Prostate gland (tissue), 2 donors: ENCODE measurements around the gene CD79B. TPM values are rescaled to one million over a fixed set of nuclear protein-coding genes. Genes with fewer than 3 reads are reported as not detected.

Experiments
- DNase-seq: peaks from one replicate; pipeline ENCODE4 v3.0.0-alpha.2; 2019; ENCODE audit warnings: low spot score
- H3K27ac ChIP-seq, 2 donors: fragments of 200-600 bp; sonication (generic); 2 replicates each; pipeline ENCODE4 v1.5.1; 2017 to 2019
- H3K27me3 ChIP-seq: fragments of 200-600 bp; sonication (generic); replicated peaks from 2 replicates; pipeline ENCODE4 v1.5.1; 2019; ENCODE audit not compliant: insufficient read depth
- H3K36me3 ChIP-seq, 2 donors: fragments of 200-600 bp; sonication (generic); 1 replicate in 1 of 2; 2 replicates in 1 of 2; pipeline versions ENCODE4 v1.5.1 to v1.8.1; 2017 to 2019
- H3K4me1 ChIP-seq: fragments of 200-600 bp; sonication (generic); replicated peaks from 2 replicates; pipeline ENCODE4 v1.5.1; 2019
- H3K4me3 ChIP-seq, 2 donors: fragments of 200-600 bp; sonication (generic); 2 replicates each; pipeline ENCODE4 v1.5.1; 2017 to 2019
- H3K9me3 ChIP-seq: fragments of 200-600 bp; sonication (generic); 2 replicates; pipeline ENCODE4 v1.5.1; 2017
- POLR2A ChIP-seq: fragments of 450-650 bp; IDR thresholded peaks from one replicate; pipeline ENCODE4 v1.6.1; 2016; ENCODE audit warnings: antibody characterized with exemption, mild to moderate bottlenecking
- POLR2AphosphoS5 ChIP-seq: sonication (generic); formaldehyde crosslinking; IDR thresholded peaks from one replicate; pipeline ENCODE4 v1.6.1; 2017; ENCODE audit warnings: antibody characterized with exemption
- WGBS: methylation state at CpG from one replicate; pipeline ENCODE4 v1.1.5; 2018; 5-methylcytosine and 5-hydroxymethylcytosine counted together
- intact Hi-C: fragments of 100-400 bp; cut with DNase I; formaldehyde crosslinking; loops from one replicate; pipeline ENCODE4 v1.14.2; 2022
- total RNA-seq, 2 donors: library from RNA; depleted of rRNA; stranded (reverse); fragments of >200 nt; gene quantifications; one replicate each; pipeline ENCODE4 v1.1.0, GENCODE V29; 2016
- TF ChIP-seq, protein P1 (sequence below), 4 experiments: fragments of 200-600 bp in 2 of 4; fragments of 450-650 bp in 2 of 4; sonication (generic) in 2 of 4; IDR thresholded peaks; 1 replicate in 3 of 4; 2 replicates in 1 of 4; pipeline ENCODE4 v1.5.1; 2016 to 2019; ENCODE audit warnings: antibody characterized with exemption in 4 of 4, mild to moderate bottlenecking in 2 of 4, moderate library complexity in 2 of 4

CD79B gene
- total RNA-seq, 2 donors from 2014 or later: 1.6 to 2.2 TPM

DNA sequence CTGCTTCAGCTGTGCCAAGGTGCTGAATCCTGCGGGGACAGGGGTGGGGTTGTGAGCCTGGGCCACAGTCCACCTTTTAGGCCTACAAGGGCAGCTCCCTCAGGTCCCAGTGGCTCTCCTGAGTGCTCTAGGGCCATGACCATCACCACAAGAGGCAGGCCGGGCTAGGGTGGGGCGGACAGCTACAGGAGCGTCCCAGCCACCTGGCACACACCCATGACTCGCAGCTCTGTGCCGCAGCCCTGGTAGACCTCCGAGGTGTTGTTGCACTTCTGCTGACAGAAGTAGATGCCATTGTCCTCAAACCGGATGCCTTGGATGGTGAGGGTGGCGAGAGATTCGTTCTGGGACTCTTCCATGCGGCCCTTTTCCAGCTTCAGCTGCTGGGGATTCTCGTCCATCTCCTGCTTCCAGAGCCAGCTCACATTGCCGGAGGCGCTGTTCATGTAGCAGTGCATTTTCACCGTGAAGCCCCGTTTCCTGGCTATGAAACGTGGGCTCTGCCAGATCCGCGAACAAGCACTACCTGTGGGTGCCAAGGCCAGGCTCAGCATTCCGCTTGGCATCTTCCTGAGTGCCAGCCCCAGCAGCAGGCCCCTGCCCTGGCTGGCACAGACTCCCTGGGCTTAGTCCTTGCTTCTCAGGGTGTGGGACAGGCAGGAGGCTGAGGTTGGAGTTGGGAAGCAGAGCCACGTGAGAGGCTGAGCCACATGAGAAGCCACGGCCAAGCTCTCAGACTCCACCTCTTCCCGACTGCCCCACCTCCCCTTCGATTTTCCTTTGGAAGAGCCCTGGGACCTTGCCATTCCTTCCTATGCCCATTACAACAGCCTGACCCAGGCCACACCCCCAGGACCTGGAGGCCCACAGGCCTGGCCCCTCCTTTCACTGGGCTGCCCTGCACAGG lies 2.0 kb downstream of the CD79B start:
- H3K4me3 ChIP-seq: no peak overlapping the region
- DNase-seq: peak; percentile 33
- no peaks in the 10 kb centered on the region for H3K27me3 ChIP-seq

DNA sequence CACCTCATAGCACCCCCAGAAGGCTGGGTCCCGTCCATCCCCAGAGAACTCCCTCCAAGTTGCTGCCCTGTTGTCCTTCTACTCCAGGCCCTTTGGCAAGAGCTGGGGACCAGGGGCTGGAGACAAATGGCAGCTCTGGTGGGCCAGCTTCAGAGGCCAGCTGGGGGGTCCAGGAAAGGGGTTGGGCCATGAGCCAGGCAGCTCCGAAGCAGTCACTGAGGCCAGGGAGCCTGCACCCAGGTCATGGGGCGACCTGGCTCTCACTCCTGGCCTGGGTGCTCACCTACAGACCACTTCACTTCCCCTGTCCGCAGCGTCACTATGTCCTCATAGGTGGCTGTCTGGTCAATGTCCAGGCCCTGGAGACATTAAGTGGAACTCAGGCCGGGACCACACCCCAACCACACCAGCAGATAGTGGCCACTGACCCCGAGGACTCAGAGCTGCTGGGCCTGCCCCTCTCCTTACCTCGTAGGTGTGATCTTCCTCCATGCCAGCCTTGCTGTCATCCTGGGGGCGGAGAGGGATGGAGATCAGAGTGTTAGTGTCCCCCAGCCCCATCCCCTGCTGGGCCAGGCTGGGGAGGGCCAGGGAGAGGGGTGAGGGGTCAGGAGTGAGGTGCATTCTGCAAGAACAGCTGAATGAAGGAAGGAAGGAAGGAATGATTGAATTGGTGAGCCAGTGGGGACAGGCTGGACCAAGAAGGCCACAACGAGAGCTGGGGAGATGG lies 3.0 kb downstream of the CD79B start:
- Histone ChIP-seq H3K4me3 (no peak overlapping the region), H3K27ac (no peak overlapping the region), H3K36me3 (no peaks in the 10 kb centered on the region), H3K9me3 (no peaks in the 10 kb centered on the region), H3K4me1 (no peaks in the 10 kb centered on the region), H3K27me3 (no peaks in the 10 kb centered on the region)
- intact Hi-C loops: no loop called here
- 91% methylated on average over 10 of the region's 10 CpGs for WGBS
- DNase-seq: no peak
- TF ChIP-seq POLR2AphosphoS5: no peak
- TF ChIP-seq, protein P1, sequence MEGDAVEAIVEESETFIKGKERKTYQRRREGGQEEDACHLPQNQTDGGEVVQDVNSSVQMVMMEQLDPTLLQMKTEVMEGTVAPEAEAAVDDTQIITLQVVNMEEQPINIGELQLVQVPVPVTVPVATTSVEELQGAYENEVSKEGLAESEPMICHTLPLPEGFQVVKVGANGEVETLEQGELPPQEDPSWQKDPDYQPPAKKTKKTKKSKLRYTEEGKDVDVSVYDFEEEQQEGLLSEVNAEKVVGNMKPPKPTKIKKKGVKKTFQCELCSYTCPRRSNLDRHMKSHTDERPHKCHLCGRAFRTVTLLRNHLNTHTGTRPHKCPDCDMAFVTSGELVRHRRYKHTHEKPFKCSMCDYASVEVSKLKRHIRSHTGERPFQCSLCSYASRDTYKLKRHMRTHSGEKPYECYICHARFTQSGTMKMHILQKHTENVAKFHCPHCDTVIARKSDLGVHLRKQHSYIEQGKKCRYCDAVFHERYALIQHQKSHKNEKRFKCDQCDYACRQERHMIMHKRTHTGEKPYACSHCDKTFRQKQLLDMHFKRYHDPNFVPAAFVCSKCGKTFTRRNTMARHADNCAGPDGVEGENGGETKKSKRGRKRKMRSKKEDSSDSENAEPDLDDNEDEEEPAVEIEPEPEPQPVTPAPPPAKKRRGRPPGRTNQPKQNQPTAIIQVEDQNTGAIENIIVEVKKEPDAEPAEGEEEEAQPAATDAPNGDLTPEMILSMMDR (IDR thresholded peaks at IDR 0.05): no peak
- TF ChIP-seq POLR2A: no peak

More for the DNA sequence above, 2.0 kb downstream of the CD79B start:
- no peak overlapping the region for H3K27ac ChIP-seq
- H3K9me3 ChIP-seq: no peaks in the 10 kb centered on the region
- intact Hi-C loops: no loop called here
- H3K36me3 ChIP-seq: no peaks in the 10 kb centered on the region
- H3K4me1 ChIP-seq: no peaks in the 10 kb centered on the region
- 49% methylated on average over 23 of the region's 24 CpGs for WGBS
- no peak for TF ChIP-seq POLR2A
- no peak for TF ChIP-seq POLR2AphosphoS5
- TF ChIP-seq, protein P1 (IDR thresholded peaks at IDR 0.05): no peak

DNA sequence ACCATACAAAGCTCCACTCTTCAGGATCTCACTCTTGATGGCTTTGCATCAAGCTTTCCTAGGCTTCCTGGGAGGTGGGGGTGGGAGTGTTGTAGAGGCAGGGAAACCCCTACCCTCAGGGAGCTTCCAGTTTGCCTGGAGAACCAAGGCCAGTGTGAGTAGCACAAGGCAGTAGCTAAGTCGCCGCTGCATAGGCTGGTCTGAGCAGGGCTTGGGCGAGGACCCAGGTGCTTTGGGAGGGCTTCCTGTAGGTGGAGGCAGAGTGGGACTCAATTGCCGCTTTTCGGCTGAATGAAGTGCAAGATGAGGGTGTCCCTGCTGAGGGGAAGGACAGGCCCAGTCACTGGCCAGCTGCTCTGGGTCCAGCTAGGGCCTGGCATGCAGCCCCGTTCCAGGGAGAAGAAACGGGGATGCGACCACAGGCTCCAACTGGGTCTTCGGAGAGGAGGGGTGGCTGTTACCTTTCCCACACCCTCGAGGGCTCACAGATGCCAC lies 3.9 kb downstream of the CD79B start:
- DNase-seq: no peak
- intact Hi-C loops: no loop called here
- Histone ChIP-seq H3K27me3 (no peaks in the 10 kb centered on the region), H3K4me3 (no peak overlapping the region), H3K9me3 (no peaks in the 10 kb centered on the region), H3K27ac (no peak overlapping the region), H3K4me1 (no peaks in the 10 kb centered on the region), H3K36me3 (no peaks in the 10 kb centered on the region)
- WGBS: 84% methylated on average over 10 of the region's 10 CpGs
- TF ChIP-seq, protein P1 (IDR thresholded peaks at IDR 0.05): no peak
- TF ChIP-seq POLR2A: no peak
- no peak for TF ChIP-seq POLR2AphosphoS5

DNA sequence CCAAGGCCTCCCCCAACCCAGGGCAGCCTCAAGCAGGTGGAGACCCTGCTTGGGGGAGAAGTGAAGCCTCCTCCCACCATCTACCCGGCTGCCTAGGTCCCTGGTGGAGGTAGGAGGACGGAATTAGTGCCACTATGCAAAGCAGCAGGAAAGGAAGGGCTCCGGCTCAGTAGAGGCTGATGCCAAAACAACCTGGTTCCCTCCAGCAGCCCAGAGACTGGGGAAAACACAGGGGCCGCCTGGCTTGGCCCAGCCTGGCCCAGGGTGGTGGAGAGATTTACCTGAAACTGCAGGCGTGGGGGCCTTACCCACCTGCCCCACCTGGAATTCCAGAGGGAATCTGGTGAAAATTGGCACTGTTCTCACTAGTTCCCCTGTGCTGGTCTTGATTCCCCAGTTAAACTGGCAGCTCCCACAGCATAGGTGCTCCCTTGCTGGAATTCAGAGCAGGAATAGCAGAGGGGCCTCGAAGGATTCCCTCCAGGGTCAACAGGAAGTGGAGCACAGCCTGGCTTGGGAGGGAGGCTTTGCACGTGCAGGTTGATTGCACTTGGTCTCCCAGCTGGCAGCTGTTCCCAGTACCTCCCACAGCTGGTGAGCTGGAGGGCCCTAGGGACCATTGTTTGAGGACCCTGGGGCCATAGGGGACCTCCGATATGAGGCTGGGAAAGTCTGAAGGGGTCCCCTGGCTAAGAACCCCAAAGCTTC lies 4.5 kb downstream of the CD79B start:
- no peak overlapping the region for H3K4me3 ChIP-seq
- H3K36me3 ChIP-seq: no peaks in the 10 kb centered on the region
- no peaks in the 10 kb centered on the region for H3K27me3 ChIP-seq
- no peaks in the 10 kb centered on the region for H3K9me3 ChIP-seq
- intact Hi-C loops: no loop called here
- DNase-seq: no peak
- no peaks in the 10 kb centered on the region for H3K4me1 ChIP-seq
- TF ChIP-seq, protein P1 (IDR thresholded peaks at IDR 0.05): no peak
- TF ChIP-seq POLR2A (no peak), POLR2AphosphoS5 (no peak)
- 73% methylated on average over 8 of the region's 8 CpGs for WGBS
- H3K27ac ChIP-seq: no peak overlapping the region
